HG03432 (cell line): ENCODE measurements around the gene THY1.
"Not testable (repeated sequence)": the region's sequence is repeated elsewhere in the genome, so short reads cannot be mapped to it uniquely, and the experiment has no call there.

Source experiments
- ATAC-seq: cut with Tn5 transposase; IDR thresholded peaks from one replicate; pipeline ENCODE4 v1.9.1; 2021; ENCODE audit warnings: mild to moderate bottlenecking, moderate library complexity; ENCODE audit not compliant: unreplicated experiment

THY1 gene

DNA sequence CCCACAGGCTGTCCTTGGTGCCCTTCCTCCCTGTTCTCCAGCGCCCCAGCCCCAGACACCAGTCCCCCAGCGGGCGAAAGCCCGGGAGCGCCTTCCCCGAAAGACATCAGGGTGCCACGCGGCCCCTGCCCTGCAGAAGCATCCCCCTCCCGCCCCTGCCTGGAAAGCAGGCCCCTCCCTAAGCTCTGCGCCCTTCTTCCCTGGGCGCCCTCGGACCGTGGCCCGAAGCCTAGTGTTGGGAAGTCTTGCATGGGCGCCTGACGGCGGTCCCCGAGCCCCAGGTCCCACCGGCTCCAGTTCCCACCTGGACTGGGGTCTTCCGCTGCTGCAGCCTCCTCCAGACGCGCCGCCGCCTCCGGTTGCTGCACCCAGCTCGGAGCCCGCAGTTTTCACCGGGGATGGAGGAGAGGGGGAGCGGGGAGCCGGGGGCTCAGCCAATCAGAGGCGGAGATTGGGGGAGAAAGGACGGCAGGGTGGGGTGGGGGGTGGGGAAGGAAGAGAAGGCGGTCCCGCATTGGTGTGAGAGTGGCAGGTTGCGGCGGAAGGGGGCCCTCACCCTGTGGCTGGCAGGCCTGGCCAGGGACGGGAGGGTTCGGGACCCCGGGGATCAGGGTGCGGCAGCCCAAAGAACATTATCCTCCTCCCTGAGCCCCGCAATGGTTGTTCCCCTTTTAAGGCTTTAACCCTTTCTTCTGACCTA is at the start of gene THY1:
TSS of gene THY1 (minus strand) at position 364 of the 700 bp plus-strand sequence. CDS start 2,267 bp downstream, outside the sequence.
- no peak for ATAC-seq

DNA sequence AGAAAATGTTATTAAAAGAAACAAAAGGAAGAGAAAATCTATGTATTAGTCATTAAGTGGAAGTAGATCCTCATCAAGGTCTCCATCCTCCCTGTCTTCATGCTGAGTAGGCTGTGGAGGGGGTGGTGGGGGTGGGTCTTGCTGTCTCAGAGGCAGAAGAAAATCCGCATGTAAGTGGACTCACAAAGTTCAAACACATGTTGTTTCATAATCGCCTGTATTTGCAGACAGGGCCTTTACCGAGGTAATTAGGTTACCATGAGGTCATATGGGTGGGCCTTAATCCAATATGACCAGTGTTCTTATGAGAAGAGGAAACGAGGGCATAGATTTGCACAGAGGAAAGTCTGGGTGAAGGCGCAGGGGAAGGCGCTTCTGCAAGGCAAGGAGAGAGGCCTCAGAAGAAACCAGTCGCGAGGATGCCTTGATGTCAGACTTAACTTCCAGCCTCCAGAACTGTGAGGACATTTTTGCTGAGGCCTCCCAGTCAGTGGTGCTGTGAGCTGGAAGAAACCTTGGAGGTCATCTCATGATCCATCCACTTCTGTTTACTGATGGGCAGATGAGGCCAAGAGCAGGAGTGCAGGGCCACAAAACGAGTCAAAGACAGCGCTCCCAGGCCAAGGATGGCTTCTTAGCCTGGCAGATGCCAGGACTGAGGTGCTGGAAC is 49.3 kb upstream of the THY1 start:
- ATAC-seq = no peak

DNA sequence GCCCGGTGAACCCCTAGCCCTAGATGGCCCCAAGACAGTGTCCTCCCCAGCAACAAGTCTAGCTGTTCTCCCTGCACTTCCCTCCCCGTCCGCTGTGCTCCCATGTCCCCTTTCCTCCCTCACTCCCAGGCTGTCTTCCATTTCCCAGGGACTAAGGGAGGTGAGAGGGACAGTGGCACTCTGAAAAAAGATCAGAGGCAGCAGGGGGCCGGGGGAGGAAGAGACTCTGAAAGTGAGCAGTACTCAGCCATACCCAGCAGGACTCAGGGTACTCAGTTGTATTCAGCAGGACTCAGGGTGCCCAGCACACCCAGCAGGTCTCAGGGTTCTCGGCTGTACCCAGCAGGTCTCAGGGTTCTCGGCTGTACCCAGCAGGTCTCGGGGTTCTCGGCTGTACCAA is 48.4 kb upstream of the THY1 start:
- no peak for ATAC-seq

DNA sequence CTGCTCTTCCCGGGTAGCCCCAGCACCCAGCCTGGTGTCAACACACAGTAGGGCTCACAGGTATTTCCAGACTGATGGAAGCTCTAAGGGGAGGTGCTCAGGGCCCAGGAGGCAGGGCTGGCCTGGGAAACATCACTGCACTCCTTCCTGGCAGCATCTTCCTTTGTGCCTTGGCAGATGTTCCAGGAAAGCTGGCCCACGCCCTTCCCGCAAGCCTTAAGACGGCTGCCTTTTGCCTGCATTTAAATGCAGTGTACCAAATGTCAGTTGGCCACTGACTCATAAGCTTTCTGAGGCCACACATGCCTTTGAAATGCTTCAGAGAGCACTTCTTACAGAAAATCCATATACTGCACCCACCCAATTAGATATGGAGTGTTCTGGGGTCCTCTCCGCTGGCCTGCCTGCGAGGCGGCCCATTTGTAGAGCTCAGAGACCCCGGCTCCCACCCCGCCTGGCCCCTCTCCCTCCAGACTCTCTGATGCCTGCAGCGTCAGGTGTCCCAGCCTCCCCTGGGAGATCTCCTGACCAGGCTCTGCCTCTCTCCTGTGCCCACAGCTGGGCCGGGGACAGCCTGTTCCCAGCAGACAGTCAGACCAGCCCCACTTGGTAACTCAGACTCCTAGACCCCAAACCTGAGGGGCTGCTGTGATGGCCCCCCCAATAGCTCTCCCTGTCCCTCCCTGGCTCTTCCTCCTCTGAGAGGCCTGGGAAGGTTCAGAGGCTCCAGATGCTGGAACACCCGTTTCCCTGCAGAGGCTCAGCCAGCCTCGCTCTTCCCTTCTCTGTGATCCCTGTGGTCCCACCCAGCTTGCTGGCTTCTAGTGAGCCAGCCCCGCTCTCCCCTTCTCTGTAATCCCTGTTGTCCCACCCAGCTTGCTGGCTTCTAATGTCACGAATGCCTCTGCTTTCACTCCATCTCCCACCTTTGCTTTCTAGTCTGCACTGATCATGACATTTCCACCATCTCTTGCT is 47.6 kb upstream of the THY1 start:
- no peak for ATAC-seq

DNA sequence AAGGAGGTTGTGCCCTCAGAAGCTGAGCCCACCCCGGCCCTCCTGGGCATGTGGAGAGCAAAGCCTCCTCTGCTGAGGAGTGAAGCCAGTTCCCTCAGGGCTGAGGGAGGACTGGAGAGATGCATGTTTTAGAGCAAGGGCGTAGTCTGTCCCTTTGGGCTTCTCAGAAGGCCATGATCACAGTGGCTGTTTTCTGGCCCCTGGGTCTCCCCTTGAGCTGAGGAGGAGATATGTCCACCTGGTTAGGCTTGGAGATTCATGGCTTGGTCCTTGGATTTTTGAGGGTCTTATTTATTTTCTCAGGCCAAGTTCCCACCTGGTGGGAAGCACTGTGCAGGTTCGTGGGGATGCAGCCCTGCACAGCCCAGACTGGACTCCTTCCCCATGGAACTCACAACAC is 46.5 kb upstream of the THY1 start:
- ATAC-seq = no peak

DNA sequence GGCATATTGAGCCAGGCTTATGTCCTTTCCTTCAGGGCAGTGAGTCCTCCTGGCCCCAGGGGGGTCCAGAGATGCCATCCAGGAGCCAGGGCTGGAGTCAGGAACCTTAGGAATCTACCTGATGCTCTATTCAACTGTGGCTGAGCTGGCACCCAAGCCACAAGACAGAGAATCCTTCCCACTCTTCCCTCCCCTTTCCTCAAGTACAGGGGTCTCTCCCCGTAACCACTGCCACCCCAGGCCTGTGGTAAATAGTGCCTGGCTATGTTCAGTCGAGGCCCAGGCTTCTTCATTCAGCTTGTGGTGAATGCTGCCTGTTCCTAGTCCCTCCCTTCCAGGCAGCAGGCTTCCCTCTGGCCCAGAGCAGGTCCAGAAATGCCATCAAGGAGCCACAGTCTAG is 45.5 kb upstream of the THY1 start:
- ATAC-seq = no peak

DNA sequence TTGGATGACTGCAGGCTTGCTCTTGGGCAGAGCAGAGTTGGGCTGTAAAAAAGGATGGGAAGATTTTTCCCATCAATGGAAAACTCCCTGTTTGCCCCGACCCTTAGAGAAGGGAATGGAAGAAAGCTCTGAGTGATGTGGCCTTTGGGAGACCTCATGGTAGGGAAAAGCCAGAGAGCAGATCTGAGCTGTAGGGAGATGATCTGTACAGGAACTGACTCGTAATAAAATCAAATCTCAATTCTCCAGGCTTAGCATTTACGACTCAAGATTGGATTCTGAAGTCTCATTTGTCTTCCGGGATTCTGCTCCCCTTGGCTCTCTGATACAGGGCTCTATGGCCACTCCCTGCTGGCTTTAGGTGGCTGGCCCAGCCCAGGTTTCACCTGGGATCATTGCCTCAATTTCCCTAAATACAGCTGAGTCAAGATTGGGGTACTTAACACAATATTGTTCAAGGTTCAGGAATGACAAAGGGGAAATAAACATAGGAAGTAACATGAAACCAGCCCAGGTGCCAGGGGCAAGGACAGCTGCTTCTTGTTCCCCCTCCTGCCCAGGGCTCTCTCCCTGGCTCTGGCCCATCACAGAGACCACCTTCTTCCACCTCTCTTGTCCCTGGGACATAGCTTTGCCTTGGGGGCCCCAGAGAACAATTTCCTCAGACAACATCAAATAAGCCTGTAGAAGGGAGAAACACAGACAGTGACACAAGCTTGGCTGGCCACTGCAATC is 38.4 kb upstream of the THY1 start:
- no peak for ATAC-seq

DNA sequence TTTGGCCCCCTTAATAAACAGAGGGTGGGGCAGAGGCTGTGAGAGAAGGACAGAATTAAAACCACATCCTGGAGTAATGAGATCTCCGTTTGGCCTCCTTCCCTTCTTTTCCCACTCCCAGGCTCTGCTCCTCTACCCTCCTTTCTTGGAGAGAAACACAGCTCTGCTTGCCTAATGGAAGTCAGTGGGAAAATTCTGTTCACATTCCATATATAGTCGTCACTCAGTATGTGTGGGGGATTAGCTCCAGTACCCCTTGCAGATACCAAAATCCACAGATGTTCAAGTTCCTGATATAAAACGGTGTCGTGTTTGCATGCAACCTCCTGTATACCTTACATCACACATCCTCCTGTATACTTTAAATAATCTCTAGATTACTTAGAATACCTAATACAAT is 37.6 kb upstream of the THY1 start:
- ATAC-seq = no peak

DNA sequence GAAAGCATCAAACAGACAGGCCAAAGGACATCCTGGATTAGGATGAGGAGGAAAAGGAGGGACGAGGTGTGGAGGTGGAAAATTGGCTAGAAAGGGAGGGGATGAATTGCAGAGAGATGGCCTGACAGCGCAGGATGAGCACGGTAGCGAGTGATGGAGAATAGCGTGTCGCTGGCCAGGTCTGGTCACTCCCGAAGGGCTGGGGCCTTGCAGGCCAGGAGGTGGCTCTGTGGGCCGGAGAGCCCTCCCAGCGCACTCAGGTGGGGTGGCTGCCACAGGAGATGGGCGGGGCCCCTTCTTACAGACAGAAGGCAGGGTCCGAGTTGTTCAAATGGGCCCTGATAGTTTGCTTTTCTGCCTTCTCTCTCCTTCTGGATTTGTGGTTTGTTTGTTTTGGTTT is 37.1 kb upstream of the THY1 start:
- no peak for ATAC-seq

DNA sequence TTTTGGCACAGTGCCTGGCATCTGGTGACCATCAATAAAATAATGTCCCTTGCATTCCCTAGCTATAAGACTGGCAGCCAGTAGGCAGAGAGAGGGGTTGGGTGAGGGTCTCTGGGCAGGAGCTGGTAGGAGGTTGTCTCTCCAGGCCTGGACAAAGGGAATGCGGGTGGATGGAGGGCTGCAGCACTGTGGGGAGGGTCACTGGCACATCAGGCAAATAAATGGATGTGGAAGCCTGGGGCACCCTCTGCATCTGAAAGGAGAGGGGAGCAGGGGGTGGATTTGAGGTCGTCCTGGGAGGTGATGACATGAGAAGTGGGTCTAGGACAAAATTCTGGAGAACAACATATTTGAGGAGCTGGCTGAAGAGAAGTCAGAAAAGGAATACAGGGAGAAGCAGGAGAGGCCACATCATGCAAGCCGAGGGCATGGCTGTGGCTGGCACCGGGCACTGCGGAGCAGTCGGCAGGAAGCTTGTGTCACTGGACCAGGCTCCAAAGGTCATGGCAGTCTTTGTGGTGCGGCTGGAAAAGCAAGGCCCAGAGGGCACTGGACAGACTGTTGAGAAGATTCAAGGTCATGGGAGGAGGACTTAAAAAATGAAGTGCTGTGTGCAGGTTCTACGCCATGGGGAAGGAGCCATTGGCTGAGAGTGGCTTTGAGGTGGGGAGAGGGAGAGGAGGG is 36.5 kb upstream of the THY1 start:
- ATAC-seq = no peak

DNA sequence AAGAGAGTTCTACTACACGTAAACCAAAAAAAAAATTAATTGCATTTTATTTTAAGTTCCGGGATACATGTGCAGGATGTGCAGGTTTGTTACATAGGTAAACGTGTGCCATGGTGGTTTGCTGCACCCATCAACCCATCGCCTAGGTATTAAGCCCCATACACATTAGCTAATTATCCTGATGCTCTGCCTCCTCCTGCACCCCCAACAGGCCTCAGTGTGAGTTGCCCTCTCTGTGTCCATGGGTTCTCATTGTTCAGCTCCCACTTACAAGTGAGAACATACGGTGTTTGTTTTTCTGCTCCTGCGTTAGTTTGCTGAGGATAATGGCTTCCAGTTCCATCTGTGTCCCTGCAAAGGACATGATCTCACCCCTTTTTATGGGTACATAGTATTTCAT is 32.7 kb upstream of the THY1 start:
- not testable (repeated sequence) for ATAC-seq

DNA sequence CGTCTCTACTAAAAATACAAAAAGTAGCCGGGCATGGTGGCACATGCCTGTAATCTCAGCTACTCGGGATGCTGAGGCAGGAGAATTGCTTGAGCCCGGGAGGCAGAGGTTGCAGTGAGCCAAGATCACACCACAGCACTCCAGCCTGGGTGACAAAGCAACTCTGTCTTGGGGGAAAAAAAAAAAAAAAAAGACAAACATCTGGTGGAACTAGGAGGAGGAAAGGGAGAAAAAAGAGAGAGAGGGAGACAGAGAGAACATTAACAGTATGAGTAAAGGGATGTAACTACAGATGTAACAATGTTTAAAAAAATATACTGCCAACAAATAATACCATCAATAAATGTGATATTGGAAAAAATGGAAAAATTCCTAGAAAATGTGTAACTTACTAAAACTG is 32.3 kb upstream of the THY1 start:
- not testable (repeated sequence) for ATAC-seq

DNA sequence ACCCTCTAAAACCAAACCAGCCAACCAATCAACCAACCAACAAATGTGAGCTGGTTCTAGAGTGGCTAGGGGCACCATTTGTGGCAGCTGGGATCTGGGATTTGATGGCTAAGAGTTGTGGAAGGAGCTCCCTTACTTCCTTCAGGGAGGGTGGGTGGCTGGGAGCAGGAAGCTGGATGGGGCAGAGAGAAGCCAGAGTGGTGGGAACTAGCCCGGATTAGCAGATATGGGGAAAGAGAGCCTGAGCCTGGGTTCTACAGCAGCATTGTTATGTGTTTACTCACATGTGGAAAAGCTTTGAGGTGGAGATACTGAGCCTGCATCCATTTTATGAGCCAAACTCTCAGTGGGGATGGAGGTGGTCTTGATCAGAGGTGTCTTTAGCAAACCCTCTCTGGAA is 30.9 kb upstream of the THY1 start:
- no peak for ATAC-seq

DNA sequence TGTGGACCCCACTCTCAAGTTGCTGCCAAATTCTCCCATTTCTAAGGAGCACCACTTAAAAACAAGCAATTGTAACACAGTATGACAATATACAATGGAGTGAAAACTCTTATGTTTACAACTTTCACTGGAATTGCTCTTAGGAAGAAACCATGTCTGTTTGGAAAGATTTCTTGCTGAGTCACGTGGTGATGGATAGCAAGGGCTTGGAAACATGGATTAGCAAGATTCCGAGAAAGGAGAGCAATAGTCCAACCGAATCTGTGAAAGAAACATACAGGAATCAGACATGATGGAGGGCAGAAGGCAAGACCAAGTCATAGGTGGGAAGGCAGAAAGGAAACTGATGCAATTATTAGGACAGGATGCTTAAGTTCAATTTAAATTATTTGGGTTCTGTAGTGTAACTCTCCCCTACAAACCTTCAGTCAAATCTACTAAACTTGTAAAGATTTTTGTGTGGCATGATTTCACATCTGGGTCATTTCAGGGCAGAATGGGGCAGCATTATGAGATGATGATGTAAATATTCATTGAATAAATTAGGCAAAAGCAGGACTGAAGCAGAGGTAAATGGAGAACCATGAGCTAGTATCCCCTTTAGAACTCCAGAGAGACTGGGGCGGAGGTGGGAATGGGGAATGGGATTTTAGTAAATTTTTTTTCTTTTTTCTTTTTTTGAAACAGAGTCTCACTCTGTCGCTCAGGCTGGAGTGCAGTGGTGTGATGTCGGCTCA is 27.8 kb upstream of the THY1 start:
- no peak for ATAC-seq

DNA sequence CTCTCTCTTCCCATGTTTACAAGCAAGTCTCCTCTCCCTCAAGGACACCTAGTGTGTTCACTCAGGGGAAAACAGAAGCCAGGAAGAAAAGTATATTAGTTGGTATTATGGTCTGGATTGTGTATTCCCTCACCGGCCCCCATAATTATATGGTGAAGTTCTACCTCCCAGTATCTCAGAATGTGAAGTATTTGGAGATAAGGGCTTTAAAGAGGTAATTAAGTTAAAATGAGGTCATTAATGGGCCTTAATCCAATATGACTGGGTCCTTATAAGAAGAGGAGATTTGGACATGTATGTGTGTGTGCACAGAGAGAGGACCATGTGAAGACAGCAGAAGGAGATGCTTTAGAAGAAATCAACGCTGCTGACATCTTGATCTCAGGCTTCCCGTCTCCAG is 26.5 kb upstream of the THY1 start:
- no peak for ATAC-seq

DNA sequence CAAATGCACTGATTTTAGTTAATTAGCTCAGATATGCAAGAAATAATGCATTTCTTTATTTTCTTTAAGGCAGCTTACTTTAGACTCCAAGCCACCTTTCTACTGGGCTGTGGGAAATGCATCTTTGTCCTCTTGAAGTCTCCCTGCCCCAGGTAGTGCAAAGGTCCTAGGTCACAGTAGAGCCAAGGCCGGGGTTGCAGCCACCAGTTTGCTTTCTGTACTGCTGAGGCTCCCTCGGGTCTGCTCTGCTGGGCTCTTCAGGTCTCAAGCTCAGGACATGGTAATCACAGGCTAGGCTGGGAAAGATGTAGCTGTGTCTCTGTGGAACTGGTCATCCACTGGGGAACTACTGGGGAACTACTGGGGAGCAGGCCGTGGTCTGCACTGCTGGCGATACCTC is 25.4 kb upstream of the THY1 start:
- ATAC-seq = no peak

DNA sequence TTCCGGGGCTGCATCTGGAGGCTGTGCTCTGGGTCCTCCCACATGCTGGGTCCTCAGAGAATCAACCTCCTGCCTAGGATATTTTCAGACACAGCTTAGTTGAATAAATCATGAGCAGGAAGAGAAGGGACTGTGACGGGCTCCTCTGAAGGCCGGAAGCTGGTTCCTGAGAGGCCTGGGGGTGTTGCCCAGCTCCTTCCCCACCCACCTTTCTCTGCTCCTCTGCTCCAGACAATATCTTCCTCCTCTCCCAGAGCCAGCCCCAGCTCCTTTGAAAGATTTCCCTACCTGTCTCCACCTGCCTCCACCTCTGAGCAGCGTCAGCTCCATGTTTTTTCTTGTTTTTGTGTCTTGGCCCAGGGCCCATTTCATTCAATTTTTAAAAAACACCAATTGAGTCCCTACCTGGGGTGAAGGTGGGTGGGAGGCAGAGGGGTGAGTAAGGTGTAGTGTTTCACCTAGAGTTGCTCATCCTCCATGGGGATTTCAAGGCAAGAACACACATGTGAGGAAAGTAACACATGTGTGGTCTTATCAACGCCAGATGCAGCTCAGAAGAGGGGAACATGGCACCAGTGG is 24.8 kb upstream of the THY1 start:
- no peak for ATAC-seq

DNA sequence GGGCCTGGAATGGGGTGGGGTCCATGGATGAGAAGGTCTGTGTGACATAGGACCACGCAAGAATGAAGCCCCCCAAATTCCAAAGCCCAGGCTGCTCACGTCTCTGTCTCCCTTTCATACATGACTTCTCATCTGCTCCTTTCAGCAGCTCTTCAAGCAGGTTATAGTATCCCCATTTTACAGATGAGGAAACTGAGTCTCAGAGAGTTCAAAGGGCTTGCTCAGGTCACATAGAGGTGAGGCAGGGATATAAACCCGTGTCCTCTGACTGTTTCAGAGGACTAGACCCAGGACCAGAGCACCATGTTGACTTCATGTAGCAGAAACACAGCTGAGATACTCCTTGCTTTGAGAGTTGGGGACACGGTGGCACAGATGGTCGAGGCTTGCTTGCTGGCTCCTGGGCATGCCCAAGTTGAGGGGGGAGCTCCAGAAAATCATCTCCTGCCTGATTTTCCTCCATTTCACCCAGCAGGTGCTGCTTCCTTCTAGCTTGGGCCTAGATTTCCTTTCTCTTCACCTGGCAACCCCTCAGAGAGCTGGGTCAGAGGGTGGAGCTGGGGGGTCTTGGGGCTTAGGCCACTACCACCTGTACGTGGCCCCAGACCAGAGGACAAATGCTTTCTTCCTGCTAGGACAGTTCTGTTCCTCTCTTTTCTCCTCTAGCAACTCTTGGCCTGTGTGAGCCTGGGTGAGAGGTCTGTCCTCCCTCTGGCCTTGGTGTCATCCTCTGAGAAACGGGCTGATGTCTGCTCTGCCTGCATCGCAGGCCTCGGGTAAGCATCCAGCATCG is 24.1 kb upstream of the THY1 start:
- ATAC-seq = no peak

DNA sequence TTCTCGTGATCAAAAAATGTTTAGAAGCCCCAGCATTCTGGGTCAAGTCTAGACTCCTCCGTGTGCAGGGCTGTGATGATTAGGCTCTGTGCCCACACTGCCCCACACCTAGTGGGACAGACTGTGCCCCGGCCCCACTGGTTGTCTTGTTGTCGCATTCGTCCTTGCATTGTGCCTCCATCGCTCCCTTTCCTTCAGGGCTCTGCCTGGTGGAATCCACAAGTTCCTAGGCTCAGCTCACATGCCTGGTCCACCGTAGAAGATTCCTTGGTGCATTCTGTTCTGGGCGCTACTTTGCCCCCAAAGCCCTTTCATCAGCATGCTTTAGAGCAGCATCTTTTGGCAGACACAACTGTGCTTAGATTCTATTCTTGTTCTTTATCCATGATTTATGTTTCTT is 23.5 kb upstream of the THY1 start:
- ATAC-seq = no peak
